GM06990 (cell line): Measurements from ENCODE around the gene APOL3.
"Not testable (repeated sequence)": the region's sequence is repeated elsewhere in the genome, so short reads cannot be mapped to it uniquely, and the experiment has no call there.

ENCODE experiments used
- DNase-seq: peaks from one replicate; pipeline ENCODE4 v3.0.0-alpha.2; 2011; ENCODE audit not compliant: insufficient read length; ENCODE audit errors: extremely low read depth
- H3K27me3 ChIP-seq: replicated peaks from 2 replicates; pipeline ENCODE4 v1.6.0; 2011; ENCODE audit warnings: low read length; ENCODE audit not compliant: control insufficient read depth, insufficient read depth
- H3K36me3 ChIP-seq: 2 replicates; pipeline ENCODE4 v1.5.1; 2011; ENCODE audit warnings: low read length; ENCODE audit not compliant: control insufficient read depth, insufficient read depth
- H3K4me3 ChIP-seq: replicated peaks from 2 replicates; pipeline ENCODE4 v1.5.1; 2011; ENCODE audit warnings: low read depth, mild to moderate bottlenecking, control low read depth, low read length
- CTCF ChIP-seq: IDR thresholded peaks from 2 replicates; pipeline ENCODE4 v1.5.1; 2011; ENCODE audit warnings: low read length, control low read depth, mild to moderate bottlenecking, inconsistent platforms; ENCODE audit not compliant: insufficient read depth, poor library complexity, severe bottlenecking

The APOL3 gene

DNA sequence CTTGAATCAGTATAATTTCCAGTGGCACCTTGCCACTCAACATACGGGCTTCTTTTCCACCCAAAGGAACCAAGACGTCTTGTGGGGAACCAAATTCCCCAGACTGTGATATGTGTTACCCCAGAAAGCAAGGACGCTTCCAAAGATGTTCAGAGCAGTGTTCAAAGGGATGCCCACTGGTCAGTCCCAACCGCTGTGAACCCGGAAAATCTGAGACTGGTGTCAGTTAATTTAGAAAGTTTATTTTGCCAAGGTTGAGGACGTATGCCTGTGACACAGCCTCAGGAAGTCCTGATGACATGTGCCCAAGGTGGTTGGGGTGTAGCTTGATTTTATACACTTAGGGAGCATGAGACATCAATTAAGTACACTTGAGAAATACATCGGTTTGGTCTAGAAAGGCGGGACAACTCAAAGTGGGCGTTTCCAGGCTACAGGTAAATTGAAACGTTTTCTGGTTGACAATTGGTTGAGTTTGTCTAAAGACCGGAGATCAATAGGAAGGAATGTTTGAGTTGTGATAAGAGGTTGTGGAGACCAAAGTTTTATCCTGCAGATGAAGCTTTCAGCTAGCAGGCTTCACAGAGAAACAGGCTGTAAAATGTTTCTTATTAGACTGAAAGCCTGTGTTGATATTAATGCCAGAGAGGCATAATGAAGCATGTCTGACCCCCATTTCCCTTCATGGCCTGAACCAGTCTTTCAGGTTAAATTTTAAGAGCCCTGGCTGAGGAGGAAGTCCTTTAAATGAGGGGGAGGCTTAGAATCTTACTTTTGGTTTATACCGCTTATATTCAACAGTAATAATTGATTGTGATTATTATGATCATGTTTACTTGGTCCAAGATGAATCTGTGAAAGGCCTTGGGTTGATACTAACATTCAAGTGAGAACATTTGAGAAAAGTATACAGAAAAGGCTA is 6.8 kb downstream of the APOL3 start:
- H3K27me3 ChIP-seq = no peaks in the 10 kb centered on the region
- no peak overlapping the region for H3K4me3 ChIP-seq
- no peak for TF ChIP-seq CTCF
- H3K36me3 ChIP-seq = peaks cover 3% of the 10 kb centered on the region; the same call in 1 of the 2 replicates
- no peak for DNase-seq

DNA sequence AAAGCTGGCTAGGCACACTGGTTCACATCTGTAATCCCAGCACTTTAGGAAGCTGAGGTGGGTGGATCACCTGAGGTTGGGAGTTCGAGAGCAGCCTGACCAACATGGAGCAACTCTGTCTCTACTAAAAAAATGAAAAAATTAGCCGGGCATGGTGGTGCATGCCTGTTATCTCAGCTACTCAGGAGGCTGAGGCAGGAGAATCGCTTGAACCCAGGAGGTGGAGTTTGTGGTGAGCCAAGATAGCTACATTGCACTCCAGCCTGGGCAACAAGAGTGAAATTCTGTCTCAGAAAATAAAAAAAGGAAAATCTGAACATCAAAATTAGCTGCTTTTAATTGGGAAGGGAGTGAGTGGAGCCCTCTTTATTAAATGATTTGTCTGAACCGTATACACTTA is 7.7 kb downstream of the APOL3 start:
- not testable (repeated sequence) for H3K4me3 ChIP-seq, H3K36me3 ChIP-seq, DNase-seq, H3K27me3 ChIP-seq

DNA sequence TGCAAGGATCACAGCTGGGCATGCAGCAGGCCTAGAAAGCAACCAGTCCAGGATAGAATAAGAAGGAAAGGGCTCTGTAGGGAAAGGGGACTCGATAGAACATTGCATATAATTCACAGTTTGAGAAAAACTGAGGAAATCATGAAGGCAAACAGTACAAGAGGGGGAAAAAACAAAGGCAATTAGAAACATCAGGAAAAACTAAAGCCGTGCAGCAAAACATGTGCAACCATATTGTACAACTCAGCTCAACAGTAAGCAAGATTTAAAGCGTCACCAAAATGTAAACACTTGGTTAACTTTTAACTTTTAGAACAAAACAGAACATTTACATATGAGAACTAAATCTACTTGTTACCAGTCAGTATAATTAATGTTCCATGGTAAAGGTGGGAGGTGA is 8.5 kb downstream of the APOL3 start:
- TF ChIP-seq CTCF = no peak

DNA sequence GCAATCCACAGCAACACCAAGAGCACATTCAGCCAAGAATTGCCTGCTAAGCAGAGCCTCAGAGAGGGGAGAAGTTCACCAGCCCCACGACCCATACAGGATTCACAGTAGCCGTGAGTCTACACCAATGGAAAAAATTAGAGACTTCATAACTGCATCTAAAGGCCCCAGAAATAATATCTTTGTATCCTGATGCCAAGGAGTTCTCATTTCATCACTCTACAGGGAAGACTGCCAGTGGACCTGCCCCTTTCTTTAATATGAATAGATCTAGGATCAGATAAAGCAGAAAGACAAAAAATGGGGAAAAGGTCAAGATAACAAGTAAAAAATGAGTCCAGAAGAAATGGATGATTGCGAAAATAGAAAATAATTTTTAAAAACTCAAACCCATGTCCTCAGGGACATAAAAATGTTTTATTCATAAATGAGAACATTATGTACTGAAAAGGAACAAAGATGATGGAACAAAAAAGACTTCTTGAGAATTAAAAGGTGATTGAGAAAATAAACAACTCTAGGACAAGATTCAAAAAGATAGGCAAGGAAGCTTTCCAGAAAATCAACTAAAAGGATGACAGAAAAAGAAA is 9.5 kb downstream of the APOL3 start:
- DNase-seq = no peak
- TF ChIP-seq CTCF = no peak
- Histone ChIP-seq H3K27me3 (no peaks in the 10 kb centered on the region), H3K36me3 (peaks cover 8% of the 10 kb centered on the region), H3K4me3 (no peak overlapping the region)

More for the DNA sequence above, 8.5 kb downstream of the APOL3 start:
- H3K4me3 ChIP-seq = no peak overlapping the region
- peaks cover 8% of the 10 kb centered on the region for H3K36me3 ChIP-seq
- H3K27me3 ChIP-seq = no peaks in the 10 kb centered on the region
- DNase-seq = no peak

- no peaks in the 10 kb centered on the region for H3K27me3 ChIP-seq
- no peak for TF ChIP-seq CTCF
- no peak for DNase-seq
- H3K4me3 ChIP-seq = no peak overlapping the region
- peaks cover 6% of the 10 kb centered on the region for H3K36me3 ChIP-seq
Measured at GRCh38 chr22:36149441-36149840, 11.1 kb downstream of the APOL3 start.

GRCh38 chr22:36148411-36148810 is 12.1 kb downstream of the APOL3 start:
- Histone ChIP-seq H3K36me3 (peaks cover 9% of the 10 kb centered on the region), H3K27me3 (no peaks in the 10 kb centered on the region), H3K4me3 (no peak overlapping the region)
- no peak for TF ChIP-seq CTCF
- no peak for DNase-seq
